SU-DHL-6 (cell line): ENCODE results near the gene GNGT2.

Experiments used
- H2AFZ ChIP-seq: fragments of 200-600 bp; sonication (generic); 2 replicates; pipeline ENCODE4 v1.6.1; 2014; ENCODE audit warnings: low read depth, mild to moderate bottlenecking, moderate library complexity, mixed read lengths, antibody characterized with exemption, low read length; ENCODE audit not compliant: severe bottlenecking
- H3F3A ChIP-seq: fragments of 200-600 bp; shearing (Covaris generic); 2 replicates; pipeline ENCODE4 v1.6.0; 2016; ENCODE audit warnings: antibody characterized with exemption, mild to moderate bottlenecking; ENCODE audit not compliant: insufficient read depth
- H3K27ac ChIP-seq: fragments of 200-600 bp; sonication (generic); 2 replicates; pipeline ENCODE4 v1.5.1; 2016; ENCODE audit warnings: low read depth, mild to moderate bottlenecking, low read length, moderate library complexity, mixed read lengths
- H3K27me3 ChIP-seq: fragments of 200-600 bp; sonication (generic), shearing (Covaris generic); 2 replicates; pipeline ENCODE4 v1.6.0; 2014; ENCODE audit warnings: mild to moderate bottlenecking, low read length
- H3K36me3 ChIP-seq: fragments of 200-600 bp; sonication (generic); 2 replicates; pipeline ENCODE4 v1.6.1; 2014; ENCODE audit warnings: mild to moderate bottlenecking, low read length, mixed read lengths
- H3K4me2 ChIP-seq: fragments of 300-600, 200-600 bp; shearing (Covaris generic), sonication (generic); 2 replicates; pipeline ENCODE4 v1.6.0; 2014; ENCODE audit warnings: low read length, low read depth, mild to moderate bottlenecking; ENCODE audit not compliant: poor library complexity, severe bottlenecking
- H3K4me3 ChIP-seq: fragments of 200-600 bp; sonication (generic); 2 replicates; pipeline ENCODE4 v1.5.1; 2014; ENCODE audit warnings: antibody characterized with exemption, low read length, mild to moderate bottlenecking, mixed read lengths; ENCODE audit not compliant: insufficient read depth, poor library complexity, severe bottlenecking
- H3K79me2 ChIP-seq: fragments of 200-600 bp; sonication (generic); 2 replicates; pipeline ENCODE4 v1.6.1; 2014; ENCODE audit warnings: mild to moderate bottlenecking, low read length, moderate library complexity; ENCODE audit not compliant: insufficient read depth
- H3K9ac ChIP-seq: fragments of 200-600 bp; sonication (generic); 2 replicates; pipeline ENCODE4 v1.7.0; 2014; ENCODE audit warnings: mild to moderate bottlenecking, low read length
- H3K9me2 ChIP-seq: fragments of 200-600 bp; sonication (generic); replicated peaks from 2 replicates; pipeline ENCODE4 v1.6.1; 2014; ENCODE audit warnings: low read length; ENCODE audit not compliant: insufficient read depth
- H3K9me3 ChIP-seq: fragments of 200-600 bp; sonication (generic); 2 replicates; pipeline ENCODE4 v1.6.1; 2014; ENCODE audit warnings: low read length, mixed read lengths; ENCODE audit not compliant: insufficient read depth
- H4K20me1 ChIP-seq: fragments of 200-600 bp; sonication (generic); 2 replicates; pipeline ENCODE4 v1.6.1; 2014; ENCODE audit warnings: low read depth, mild to moderate bottlenecking, antibody characterized with exemption, low read length, moderate library complexity, mixed read lengths
- EZH2phosphoT487 ChIP-seq: fragments of 200-600 bp; sonication (generic), shearing (Covaris generic); conservative IDR thresholded peaks from 2 replicates; pipeline ENCODE4 v1.6.1; 2018; ENCODE audit warnings: mild to moderate bottlenecking, antibody characterized with exemption, low read length, moderate library complexity, mixed read lengths
- TF ChIP-seq, protein P1 (sequence below): fragments of 200-600 bp; sonication (generic); IDR thresholded peaks from one replicate; pipeline ENCODE4 v1.5.1; 2017; ENCODE audit warnings: antibody characterized with exemption, mild to moderate bottlenecking, low read length, moderate library complexity; ENCODE audit not compliant: insufficient read depth, poor library complexity, severe bottlenecking

Gene GNGT2

DNA sequence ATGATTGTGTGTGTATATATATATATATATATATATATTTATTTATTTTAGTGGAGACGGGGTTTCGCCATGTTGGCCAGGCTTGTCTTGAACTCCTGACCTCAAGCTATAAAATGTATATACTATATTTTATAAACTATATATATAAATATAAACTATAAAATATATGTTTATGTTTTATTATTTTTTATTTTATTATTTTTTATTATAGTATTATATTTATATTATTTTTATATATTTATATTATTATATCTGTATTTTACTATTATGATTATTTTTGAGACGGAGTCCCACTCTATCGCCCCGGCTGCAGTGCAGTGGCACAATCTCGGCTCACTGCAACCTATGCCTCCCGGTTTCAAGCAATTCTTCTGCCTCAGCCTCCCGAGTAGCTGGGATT, 30.7 kb upstream of the GNGT2 start:
- no peak overlapping the region for H3K4me3 ChIP-seq
- H3K9me2 ChIP-seq: no peaks in the 10 kb centered on the region
- H3K36me3 ChIP-seq: no peaks in the 10 kb centered on the region
- H3K9ac ChIP-seq: no peak overlapping the region
- no peaks in the 10 kb centered on the region for H3F3A ChIP-seq
- H3K9me3 ChIP-seq: no peaks in the 10 kb centered on the region
- no peaks in the 10 kb centered on the region for H4K20me1 ChIP-seq
- TF ChIP-seq EZH2phosphoT487: no peak
- TF ChIP-seq, protein P1, sequence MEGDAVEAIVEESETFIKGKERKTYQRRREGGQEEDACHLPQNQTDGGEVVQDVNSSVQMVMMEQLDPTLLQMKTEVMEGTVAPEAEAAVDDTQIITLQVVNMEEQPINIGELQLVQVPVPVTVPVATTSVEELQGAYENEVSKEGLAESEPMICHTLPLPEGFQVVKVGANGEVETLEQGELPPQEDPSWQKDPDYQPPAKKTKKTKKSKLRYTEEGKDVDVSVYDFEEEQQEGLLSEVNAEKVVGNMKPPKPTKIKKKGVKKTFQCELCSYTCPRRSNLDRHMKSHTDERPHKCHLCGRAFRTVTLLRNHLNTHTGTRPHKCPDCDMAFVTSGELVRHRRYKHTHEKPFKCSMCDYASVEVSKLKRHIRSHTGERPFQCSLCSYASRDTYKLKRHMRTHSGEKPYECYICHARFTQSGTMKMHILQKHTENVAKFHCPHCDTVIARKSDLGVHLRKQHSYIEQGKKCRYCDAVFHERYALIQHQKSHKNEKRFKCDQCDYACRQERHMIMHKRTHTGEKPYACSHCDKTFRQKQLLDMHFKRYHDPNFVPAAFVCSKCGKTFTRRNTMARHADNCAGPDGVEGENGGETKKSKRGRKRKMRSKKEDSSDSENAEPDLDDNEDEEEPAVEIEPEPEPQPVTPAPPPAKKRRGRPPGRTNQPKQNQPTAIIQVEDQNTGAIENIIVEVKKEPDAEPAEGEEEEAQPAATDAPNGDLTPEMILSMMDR: no peak
- H3K79me2 ChIP-seq: no peaks in the 10 kb centered on the region
- H3K27me3 ChIP-seq: no peaks in the 10 kb centered on the region
- no peak overlapping the region for H3K27ac ChIP-seq
- H3K4me2 ChIP-seq: no peak overlapping the region
- H2AFZ ChIP-seq: no peak overlapping the region

- TF ChIP-seq, protein P1: no peak
- TF ChIP-seq EZH2phosphoT487: no peak
Observed at GRCh38 chr17:49240619-49241018, 30.2 kb upstream of the GNGT2 start.

DNA sequence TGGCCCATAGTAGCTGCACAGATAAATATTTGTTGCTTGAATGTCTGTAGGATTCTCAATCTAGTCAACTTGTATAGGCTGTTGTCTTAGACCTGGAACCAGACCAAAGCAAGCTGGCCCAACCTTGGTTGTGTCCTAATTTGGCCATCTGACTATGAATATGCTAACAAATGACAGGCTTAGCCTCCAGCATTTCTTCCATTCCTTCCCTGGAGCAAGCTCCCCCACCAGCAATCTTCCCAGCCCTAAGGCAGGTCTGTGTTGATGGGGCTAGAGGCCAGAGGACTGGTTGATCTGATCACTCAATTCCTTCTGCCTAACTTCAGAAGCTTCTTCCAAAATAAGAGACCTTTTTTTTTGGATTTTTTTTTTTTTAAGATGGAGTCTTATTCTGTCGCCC, 29.6 kb upstream of the GNGT2 start:
- Histone ChIP-seq H3K79me2 (no peaks in the 10 kb centered on the region), H3K27me3 (no peaks in the 10 kb centered on the region), H4K20me1 (no peaks in the 10 kb centered on the region), H3F3A (no peaks in the 10 kb centered on the region), H2AFZ (no peak overlapping the region), H3K9me2 (no peaks in the 10 kb centered on the region), H3K4me3 (no peak overlapping the region), H3K4me2 (no peak overlapping the region), H3K36me3 (no peaks in the 10 kb centered on the region), H3K9me3 (no peaks in the 10 kb centered on the region), H3K27ac (no peak overlapping the region), H3K9ac (no peak overlapping the region)
- TF ChIP-seq, protein P1: no peak
- TF ChIP-seq EZH2phosphoT487: no peak

More at GRCh38 chr17:49240619-49241018, 30.2 kb upstream of the GNGT2 start:
- Histone ChIP-seq H3K9me2 (no peaks in the 10 kb centered on the region), H4K20me1 (no peaks in the 10 kb centered on the region), H2AFZ (no peak overlapping the region), H3F3A (no peaks in the 10 kb centered on the region), H3K9ac (no peak overlapping the region), H3K27me3 (no peaks in the 10 kb centered on the region), H3K4me2 (no peak overlapping the region), H3K36me3 (no peaks in the 10 kb centered on the region), H3K79me2 (no peaks in the 10 kb centered on the region), H3K4me3 (no peak overlapping the region), H3K9me3 (no peaks in the 10 kb centered on the region), H3K27ac (no peak overlapping the region)
